GM12878 (cell line): ENCODE results near the gene DERA. TPM values are rescaled to one million over a fixed set of nuclear protein-coding genes. Genes with fewer than 3 reads are reported as not detected.
"Not testable (repeated sequence)": the region's sequence is repeated elsewhere in the genome, so short reads cannot be mapped to it uniquely, and the experiment has no call there.

Source experiments
- ATAC-seq: fragments of 200-7000 bp; cut with Tn5 transposase; 3 replicates; pipeline ENCODE4 v1.9.1; 2020; ENCODE audit warnings: mild to moderate bottlenecking, moderate library complexity
- BruUV-seq: library from RNA; stranded (reverse); fragments of 400-500 nt; replicated peaks from 2 replicates; lab custom pipeline; 2021; lab: Mats Ljungman, UMichigan
- CTCF ChIA-PET: fragments of 300-600 bp; sonication (Branson Sonifier 250); formaldehyde crosslinking; extraction: SDS; loops from one replicate; lab custom pipeline; 2021; ENCODE audit warnings: inconsistent platforms; lab: Yijun Ruan, JAX
- POLR2A ChIA-PET: fragments of 350-600 bp; formaldehyde crosslinking; extraction: SDS; loops from one replicate; lab custom pipeline; 2021; ENCODE audit warnings: inconsistent platforms; lab: Charles Lee
- RAD21 ChIA-PET: fragments of 300-600 bp; sonication (Branson Sonifier 250); formaldehyde crosslinking; loops from one replicate; lab custom pipeline; 2023; ENCODE audit warnings: antibody characterized with exemption; ENCODE audit not compliant: unreplicated experiment; lab: Charles Lee
- SMC1A ChIA-PET: fragments of 300-600 bp; sonication (Branson Sonifier 250); formaldehyde crosslinking; loops from one replicate; lab custom pipeline; 2023; ENCODE audit not compliant: unreplicated experiment, uncharacterized antibody; lab: Charles Lee
- DNase-seq: peaks from one replicate; pipeline ENCODE4 v3.0.0-alpha.2; 2011; ENCODE audit warnings: low read depth, low spot score
- FAIRE-seq: peaks from 3 replicates; lab custom pipeline; 2011; peaks lifted over from hg19 to GRCh38; lab: Jason Lieb, UNC
- H2AFZ ChIP-seq: 2 replicates; pipeline ENCODE4 v1.6.0; 2011; ENCODE audit warnings: low read depth, low read length, control low read depth; ENCODE audit not compliant: control insufficient read depth
- H3K27ac ChIP-seq: 2 replicates; pipeline ENCODE4 v1.5.1; 2011; ENCODE audit warnings: control low read depth; ENCODE audit not compliant: control insufficient read depth, insufficient read depth
- H3K27me3 ChIP-seq, 2 experiments: replicated peaks in 1 of 2; 2 replicates each; pipeline versions ENCODE4 v1.6.0 to v1.6.1; 2011; ENCODE audit warnings: low read length in 1 of 2; ENCODE audit not compliant: control insufficient read depth in 2 of 2, insufficient read depth in 2 of 2
- H3K36me3 ChIP-seq, 2 experiments: 2 replicates each; pipeline ENCODE4 v1.5.1; 2011; ENCODE audit warnings: low read length in 1 of 2; ENCODE audit not compliant: control insufficient read depth in 2 of 2, insufficient read depth in 2 of 2
- H3K4me1 ChIP-seq: 2 replicates; pipeline ENCODE4 v1.6.1; 2011; ENCODE audit warnings: mild to moderate bottlenecking, low read length, moderate library complexity, mixed read lengths; ENCODE audit not compliant: control insufficient read depth, insufficient read depth
- H3K4me2 ChIP-seq: 2 replicates; pipeline ENCODE4 v1.6.0; 2011; ENCODE audit warnings: control low read depth; ENCODE audit not compliant: control insufficient read depth, insufficient read depth
- H3K4me3 ChIP-seq: fragments of 200-600 bp; sonication (generic); 2 replicates; pipeline ENCODE4 v1.5.1; 2016
- H3K79me2 ChIP-seq: 2 replicates; pipeline ENCODE4 v1.6.0; 2011; ENCODE audit warnings: low read length; ENCODE audit not compliant: control insufficient read depth, insufficient read depth
- H3K9ac ChIP-seq: 2 replicates; pipeline ENCODE4 v1.8.0; 2011; ENCODE audit warnings: low read length, control low read depth, mixed read lengths; ENCODE audit not compliant: control insufficient read depth, insufficient read depth
- H3K9me3 ChIP-seq: replicated peaks from 3 replicates; pipeline ENCODE4 v1.5.1; 2011; ENCODE audit warnings: mild to moderate bottlenecking, low read length; ENCODE audit not compliant: control insufficient read depth, insufficient read depth
- H4K20me1 ChIP-seq: 2 replicates; pipeline ENCODE4 v1.6.0; 2011; ENCODE audit not compliant: control insufficient read depth, insufficient read depth
- WGBS: methylation state at CpG from one replicate; pipeline ENCODE4 v1.1.6; 2016; ENCODE audit warnings: low lambda C conversion rate; ENCODE audit not compliant: insufficient replicate concordance, insufficient coverage; ENCODE audit errors: missing lambda C conversion rate; 5-methylcytosine and 5-hydroxymethylcytosine counted together
- in situ Hi-C: fragments of 300-500 bp; cut with MboI; formaldehyde crosslinking; loops from 9 replicates; pipeline ENCODE4 v1.14.3; 2018; ENCODE audit warnings: mixed read lengths
- intact Hi-C: fragments of 100-400 bp; cut with micrococcal nuclease; formaldehyde crosslinking; loops from one replicate; pipeline ENCODE4 v1.14.2; 2022; ENCODE audit not compliant: unreplicated experiment
- polyA plus RNA-seq, 11 experiments: library from polyadenylated mRNA; depleted of rRNA in 4 of 11; unstranded in 6 of 11; stranded (reverse) in 5 of 11; fragments of >200 nt; fragmentation: Nextera tagmentation in 4 of 11; fragmentation: Illumina TruSeq in 1 of 11; extraction: Ambion mirVana in 4 of 11; extraction: Trizol in 1 of 11; gene quantifications; 1 replicate in 1 of 11; 2 replicates in 10 of 11; pipeline versions ENCODE4 v1.2.1 to v1.2.3, GENCODE V29; 2011 to 2016; ENCODE audit warnings: inconsistent platforms in 2 of 11, missing spikeins in 2 of 11, low read depth in 1 of 11
- total RNA-seq, 4 experiments: library from RNA; depleted of rRNA in 3 of 4; stranded (reverse); fragments of >200 nt in 3 of 4; fragmentation: Illumina TruSeq in 1 of 4; extraction: Trizol in 1 of 4; gene quantifications; 2 replicates each; pipeline versions ENCODE4 v1.2.1 to v1.2.3, GENCODE V29; 2013 to 2021

Gene DERA
- total and polyA plus RNA-seq, 10 of the 15 experiments (the other 5 are each of a cell fraction or from before 2014, with no cell fraction given): 34.9 to 97.1 (median 40.8) TPM

DNA sequence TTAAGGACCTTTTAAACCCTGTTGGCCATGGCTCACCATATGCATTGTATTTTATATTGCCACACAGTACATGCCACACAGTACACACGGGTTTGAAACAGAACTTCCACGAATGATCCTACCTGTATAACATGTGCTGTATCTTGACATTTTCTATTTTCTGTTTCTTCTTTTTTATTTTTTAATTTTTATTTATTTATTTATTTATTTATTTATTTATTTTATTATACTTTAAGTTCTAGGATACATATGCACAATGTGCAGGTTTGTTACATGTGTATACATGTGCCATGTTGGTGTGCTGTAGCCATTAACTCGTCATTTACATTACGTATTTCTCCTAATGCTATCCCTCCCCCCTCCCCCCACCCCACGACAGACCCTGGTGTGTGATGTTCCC, 32.4 kb downstream of the DERA start:
- in situ Hi-C loops, intact Hi-C loops: not testable (repeated sequence)

DNA sequence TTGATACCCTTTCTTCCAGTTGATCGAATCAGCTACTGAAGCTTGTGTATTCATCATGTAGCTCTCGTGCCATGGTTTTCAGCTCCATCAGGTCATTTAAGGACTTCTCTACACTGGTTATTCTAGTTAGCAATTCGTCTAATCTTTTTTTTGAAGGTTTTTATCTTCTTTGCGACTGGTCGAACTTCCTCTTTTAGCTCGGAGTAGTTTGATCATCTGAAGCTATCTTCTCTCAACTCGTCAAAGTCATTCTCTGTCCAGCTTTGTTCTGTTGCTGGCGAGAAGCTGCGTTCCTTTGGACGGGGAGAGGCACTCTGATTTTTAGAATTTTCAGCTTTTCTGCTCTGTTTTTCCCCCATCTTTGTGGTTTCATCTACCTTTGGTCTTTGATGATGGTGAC, 37.3 kb downstream of the DERA start:
- DNase-seq, H3K9ac ChIP-seq, H3K79me2 ChIP-seq, H3K4me2 ChIP-seq, H3K4me3 ChIP-seq, intact Hi-C loops, H2AFZ ChIP-seq, RAD21 ChIA-PET, H3K27me3 ChIP-seq, POLR2A ChIA-PET, H3K9me3 ChIP-seq, H3K4me1 ChIP-seq, in situ Hi-C loops, CTCF ChIA-PET, H3K27ac ChIP-seq, FAIRE-seq, SMC1A ChIA-PET, H4K20me1 ChIP-seq, H3K36me3 ChIP-seq, ATAC-seq, BruUV-seq: not testable (repeated sequence)
- 93% methylated on average over 10 of the region's 10 CpGs for WGBS

More for the DNA sequence above, 32.4 kb downstream of the DERA start:
- DNase-seq, FAIRE-seq, H3K36me3 ChIP-seq, H3K4me2 ChIP-seq, ATAC-seq, H3K79me2 ChIP-seq, H4K20me1 ChIP-seq, H3K4me1 ChIP-seq, BruUV-seq, H2AFZ ChIP-seq, POLR2A ChIA-PET, H3K27ac ChIP-seq, H3K9me3 ChIP-seq, RAD21 ChIA-PET, H3K4me3 ChIP-seq, H3K9ac ChIP-seq, H3K27me3 ChIP-seq: not testable (repeated sequence)
- WGBS: 99% methylated on average over 4 of the region's 5 CpGs
- ChIA-PET CTCF (interaction anchor here (0.9 kb wide), 1 partner anchor 12 kb away, joined by 3 read pairs; no protein-coding TSS in a partner anchor), SMC1A (interaction anchor here (0.9 kb wide), 1 partner anchor 12 kb away, joined by 4 read pairs; no protein-coding TSS in a partner anchor)
